HG02885 (cell line): Measurements from ENCODE around the gene ATPAF2.
"Not testable (repeated sequence)": the region's sequence is repeated elsewhere in the genome, so short reads cannot be mapped to it uniquely, and the experiment has no call there.

Experiments
- ATAC-seq: cut with Tn5 transposase; IDR thresholded peaks from one replicate; pipeline ENCODE4 v1.9.1; 2021; ENCODE audit warnings: mild to moderate bottlenecking; ENCODE audit not compliant: unreplicated experiment, poor library complexity

ATPAF2 gene

DNA sequence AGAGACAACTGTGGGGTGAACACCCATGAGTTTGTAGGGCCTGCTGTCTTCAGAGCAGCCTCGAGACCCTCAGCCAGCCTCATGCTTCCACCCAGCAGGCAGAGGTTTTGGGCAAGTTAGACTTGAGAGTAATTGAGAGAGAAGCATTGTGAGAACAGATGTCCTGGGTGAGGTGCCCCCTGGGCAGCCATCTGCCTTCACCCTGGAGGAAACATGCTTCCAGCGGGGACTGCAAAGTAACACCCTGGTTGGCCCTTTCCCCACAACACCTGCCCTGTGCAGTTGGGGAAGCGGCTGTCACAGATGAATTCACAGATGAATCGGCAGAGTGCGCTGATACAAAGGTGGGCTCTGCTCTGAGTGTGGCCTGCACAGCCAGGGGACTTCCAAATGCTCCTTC lies 23.4 kb downstream of the ATPAF2 start:
- ATAC-seq, result no peak

DNA sequence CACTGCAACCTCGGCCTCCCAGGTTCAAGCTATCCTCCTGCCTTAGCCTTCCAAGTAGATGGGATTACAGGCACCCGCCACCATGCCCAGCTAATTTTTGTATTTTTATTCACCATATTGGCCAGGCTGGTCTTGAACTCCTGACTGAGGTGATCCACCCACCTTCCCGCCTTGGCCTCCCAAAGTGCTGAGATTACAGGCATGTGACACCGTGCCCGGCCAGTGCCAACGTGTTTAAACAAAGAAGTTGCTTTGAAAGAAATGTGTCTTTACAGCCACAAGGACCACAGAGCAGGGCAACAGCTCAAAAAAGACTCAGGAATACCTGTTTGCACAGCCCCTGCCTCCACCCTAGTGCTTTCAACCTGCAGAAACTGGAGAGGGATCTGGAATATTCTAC lies 25.0 kb downstream of the ATPAF2 start:
- ATAC-seq, result no peak

GRCh38 chr17:18011286-18011685 lies 27.7 kb downstream of the ATPAF2 start:
- ATAC-seq, result no peak

DNA sequence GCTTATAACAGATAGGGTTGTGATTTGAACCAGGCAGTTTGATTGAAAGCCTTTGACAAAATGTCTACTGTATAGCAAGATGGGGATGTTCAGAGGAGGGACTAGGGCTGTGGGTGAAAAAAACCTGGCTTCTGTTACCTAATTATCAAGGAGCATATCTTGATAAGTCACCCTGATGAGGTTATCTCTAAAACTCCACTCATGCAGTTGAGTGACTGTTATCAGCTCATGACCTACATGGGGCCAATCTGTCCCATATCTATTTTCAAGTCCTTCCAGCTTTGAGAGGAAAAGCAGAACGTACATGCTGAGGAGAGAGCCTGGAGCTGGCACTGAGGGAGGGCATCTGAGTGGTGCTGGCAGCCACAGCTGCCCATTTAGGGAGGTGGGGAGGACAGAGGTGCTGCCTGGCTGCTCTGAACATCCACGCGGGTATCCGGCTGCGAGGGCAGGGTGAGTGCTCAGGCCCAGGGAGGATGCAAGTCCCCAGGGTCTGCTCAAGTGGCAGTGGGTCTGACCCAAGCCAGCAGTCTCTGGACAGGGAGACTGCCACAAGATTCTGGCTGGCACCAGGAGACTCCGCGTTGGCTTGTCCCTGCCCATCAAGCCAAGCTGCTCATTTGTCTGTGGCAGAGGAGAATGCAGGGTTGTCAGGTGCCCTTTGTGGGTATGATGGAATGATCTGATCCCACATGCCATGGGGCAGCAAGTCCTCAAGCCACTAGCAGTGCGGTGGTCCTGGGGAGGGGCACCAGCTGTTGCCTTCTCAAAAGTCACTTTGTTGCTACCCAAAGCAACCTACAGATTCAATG lies 29.2 kb downstream of the ATPAF2 start:
- ATAC-seq, result no peak

GRCh38 chr17:18008496-18009268 lies 30.3 kb downstream of the ATPAF2 start:
- ATAC-seq, result no peak

- no peak for ATAC-seq
These were observed 32.3 kb downstream of the ATPAF2 start for GRCh38 chr17:18006495-18007239.

DNA sequence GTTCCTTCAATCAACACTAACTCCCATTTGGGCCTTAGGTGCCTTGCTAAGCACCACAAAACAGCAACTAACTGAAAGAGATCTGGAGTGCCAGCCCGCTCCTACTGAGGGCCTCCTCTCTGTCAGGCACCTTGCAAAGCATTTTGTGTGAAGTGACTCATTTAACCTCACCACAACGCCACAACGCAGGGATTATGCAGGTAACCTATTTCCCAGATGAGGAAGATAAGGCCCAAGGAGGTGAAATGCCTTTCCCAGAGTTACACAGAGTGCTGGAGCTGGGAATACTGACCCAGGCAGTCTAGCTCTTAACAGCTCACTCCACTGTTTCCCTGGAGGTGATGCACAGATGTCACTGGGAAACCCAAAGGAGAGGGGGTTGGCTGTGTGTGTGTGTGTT lies 33.5 kb downstream of the ATPAF2 start:
- ATAC-seq, result no peak

- ATAC-seq, result no peak
These were observed 34.1 kb downstream of the ATPAF2 start for GRCh38 chr17:18004884-18005305.

DNA sequence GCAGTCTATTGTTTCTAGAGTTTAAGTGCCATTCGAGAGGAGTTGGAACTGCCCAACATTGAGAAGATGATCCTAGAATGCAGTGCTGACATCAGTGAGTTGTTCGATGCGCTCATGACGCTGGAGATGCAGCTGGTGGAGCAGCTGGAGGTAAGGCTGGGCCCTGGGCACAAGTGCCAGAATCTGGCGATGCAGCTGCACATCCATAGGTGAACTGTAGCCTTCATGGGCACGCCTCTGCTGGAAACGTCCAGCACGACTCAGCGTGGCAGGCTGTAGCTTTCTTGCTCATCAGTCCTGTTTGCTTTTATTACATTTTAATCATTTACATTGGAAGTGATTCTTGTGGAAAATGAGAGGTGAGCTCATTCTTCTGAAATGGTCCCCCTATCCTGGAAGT lies 34.6 kb downstream of the ATPAF2 start:
- ATAC-seq, result no peak

- ATAC-seq, result no peak
These were observed 36.8 kb downstream of the ATPAF2 start for GRCh38 chr17:18002171-18002570.

DNA sequence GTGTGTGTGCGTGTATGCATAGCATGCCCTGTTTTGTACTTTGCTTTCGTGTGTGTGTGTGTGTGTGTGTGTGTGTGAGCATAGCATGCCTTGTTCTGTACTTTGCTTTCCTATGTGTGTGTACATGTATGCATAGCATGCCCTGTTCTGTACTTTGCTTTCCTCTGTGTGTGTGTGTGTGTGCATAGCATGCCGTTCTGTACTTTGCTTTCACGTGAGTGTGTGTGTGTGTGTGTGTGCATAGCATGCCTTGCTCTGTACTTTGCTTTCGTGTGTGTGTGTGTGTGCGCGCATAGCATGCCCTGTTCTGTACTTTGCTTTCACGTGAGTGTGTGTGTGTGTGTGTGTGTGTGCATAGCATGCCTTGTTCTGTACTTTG lies 38.9 kb downstream of the ATPAF2 start:
- no peak for ATAC-seq

GRCh38 chr17:17999364-18000029 lies 39.5 kb downstream of the ATPAF2 start:
- no peak for ATAC-seq

DNA sequence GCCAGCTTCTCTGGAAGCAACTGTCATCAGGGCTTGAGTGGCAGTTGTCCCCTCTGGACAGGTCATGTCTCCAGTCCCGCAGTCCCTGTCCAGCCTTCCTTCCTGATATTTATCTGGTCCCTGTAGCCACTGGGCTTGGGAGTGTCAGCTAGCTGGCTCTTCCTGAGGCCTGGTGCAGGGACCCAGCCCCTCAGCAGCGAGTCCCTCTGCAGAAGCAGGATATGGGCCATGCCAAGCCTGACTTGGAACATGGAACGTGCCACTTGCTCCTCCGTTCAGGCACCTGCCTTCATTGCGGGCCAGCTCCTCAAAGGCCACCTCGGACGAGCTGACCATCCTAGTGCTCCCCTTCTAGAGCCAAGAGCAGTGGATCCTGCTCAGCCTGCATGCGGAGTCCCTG lies 40.0 kb downstream of the ATPAF2 start:
- no peak for ATAC-seq

GRCh38 chr17:17995887-17996286 lies 43.1 kb downstream of the ATPAF2 start:
- not testable (repeated sequence) for ATAC-seq

DNA sequence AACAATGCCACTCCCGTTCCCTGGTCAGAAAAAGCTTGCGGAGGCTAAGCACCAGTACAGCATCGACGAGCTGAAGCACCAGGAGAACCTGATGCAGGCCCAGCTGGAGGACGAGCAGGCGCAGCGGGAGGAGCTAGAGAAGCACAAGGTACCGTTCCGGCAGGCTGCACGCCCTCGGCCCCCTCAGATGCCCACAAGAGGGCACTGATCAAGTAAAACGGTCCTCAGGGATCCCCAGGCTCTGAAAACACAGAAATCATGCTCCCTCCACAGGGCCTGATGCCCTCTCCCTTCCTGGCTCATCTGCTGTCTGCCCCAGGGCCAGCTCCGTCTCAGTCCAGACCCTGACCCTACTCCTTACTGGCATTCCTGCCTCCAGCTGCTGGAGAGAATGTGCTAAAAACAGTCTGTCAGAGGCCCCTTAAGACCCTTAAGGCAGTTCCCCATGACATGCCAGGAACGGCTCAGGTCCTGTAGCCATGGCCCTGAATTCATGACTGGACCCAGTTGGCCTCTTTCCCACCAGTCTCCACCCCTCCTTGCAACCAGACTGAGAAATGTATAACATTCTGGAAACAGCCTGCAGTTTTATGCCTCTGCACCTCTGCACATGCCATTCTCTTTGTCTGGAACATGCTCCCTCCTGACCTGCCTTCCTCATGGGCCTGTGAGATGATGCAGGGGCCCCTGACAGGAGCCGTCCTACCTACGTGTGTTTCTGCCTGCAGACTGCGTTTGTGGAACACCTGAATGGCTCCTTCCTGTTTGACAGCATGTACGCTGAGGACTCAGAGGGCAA lies 44.5 kb downstream of the ATPAF2 start:
- no peak for ATAC-seq

DNA sequence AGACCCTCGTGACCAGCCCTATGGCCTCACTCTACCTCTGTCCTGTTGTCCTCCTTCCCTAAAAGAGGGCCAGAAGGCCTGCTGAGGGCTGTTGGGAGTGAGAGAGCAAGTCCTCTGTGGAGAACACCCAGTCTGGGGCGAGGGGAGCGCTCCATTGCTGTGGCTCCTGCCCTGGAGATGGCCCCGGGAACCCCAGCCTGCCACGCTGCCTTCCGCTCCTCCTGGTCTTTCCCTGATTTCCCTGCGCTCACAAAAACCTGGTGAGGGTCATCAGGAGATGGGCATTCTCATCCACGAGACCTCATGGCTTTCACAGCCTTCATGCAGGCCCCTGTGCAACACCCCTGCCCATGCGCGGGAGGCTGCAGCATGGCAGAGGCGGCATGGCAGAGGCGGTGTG lies 45.1 kb downstream of the ATPAF2 start:
- no peak for ATAC-seq

GRCh38 chr17:17993366-17993765 lies 45.6 kb downstream of the ATPAF2 start:
- no peak for ATAC-seq

DNA sequence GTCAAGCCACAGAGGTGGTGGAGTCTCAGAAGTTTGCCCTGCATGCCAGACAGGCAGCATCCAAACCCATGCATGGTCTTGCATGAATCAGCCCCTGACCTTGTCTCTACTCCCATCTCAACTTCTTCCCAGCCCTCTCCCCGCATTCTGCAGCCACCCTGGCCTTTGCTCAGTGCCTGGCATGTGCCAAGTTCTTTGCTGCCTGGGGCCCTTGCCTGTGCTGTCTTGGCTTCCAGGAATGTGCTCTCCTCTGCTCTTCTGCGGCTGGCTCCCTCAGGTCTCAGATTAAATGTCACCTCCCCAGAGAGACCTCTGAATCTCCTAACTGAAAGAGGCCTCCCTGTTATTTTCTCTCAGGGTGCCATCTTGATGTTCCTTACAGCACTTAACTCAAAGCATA lies 48.7 kb downstream of the ATPAF2 start:
- no peak for ATAC-seq

GRCh38 chr17:17989618-17990017 lies 49.4 kb downstream of the ATPAF2 start:
- no peak for ATAC-seq

GRCh38 chr17:17989081-17989480 lies 49.9 kb downstream of the ATPAF2 start:
- no peak for ATAC-seq
